AG09309 (cell line): ENCODE data around the gene EPB41L4A.
A peak's percentile ranks its signal among the peaks of the same experiment; 100 is the strongest.
"Not testable (repeated sequence)": the region's sequence is repeated elsewhere in the genome, so short reads cannot be mapped to it uniquely, and the experiment has no call there.

Experiments used
- DNase-seq: peaks from one replicate; pipeline ENCODE4 v3.0.0-alpha.2; 2010; ENCODE audit warnings: low read depth
- H3K4me3 ChIP-seq: 2 replicates; pipeline ENCODE4 v1.5.1; 2011; ENCODE audit warnings: mild to moderate bottlenecking, low read depth, low read length, moderate library complexity; ENCODE audit not compliant: control insufficient read depth
- TF ChIP-seq, protein P1 (sequence below): IDR thresholded peaks from 2 replicates; pipeline ENCODE4 v1.5.1; 2011; ENCODE audit warnings: mild to moderate bottlenecking, low read depth, low read length, inconsistent platforms; ENCODE audit not compliant: insufficient read depth, control insufficient read depth; ENCODE audit errors: missing control alignments

EPB41L4A gene, protein sequence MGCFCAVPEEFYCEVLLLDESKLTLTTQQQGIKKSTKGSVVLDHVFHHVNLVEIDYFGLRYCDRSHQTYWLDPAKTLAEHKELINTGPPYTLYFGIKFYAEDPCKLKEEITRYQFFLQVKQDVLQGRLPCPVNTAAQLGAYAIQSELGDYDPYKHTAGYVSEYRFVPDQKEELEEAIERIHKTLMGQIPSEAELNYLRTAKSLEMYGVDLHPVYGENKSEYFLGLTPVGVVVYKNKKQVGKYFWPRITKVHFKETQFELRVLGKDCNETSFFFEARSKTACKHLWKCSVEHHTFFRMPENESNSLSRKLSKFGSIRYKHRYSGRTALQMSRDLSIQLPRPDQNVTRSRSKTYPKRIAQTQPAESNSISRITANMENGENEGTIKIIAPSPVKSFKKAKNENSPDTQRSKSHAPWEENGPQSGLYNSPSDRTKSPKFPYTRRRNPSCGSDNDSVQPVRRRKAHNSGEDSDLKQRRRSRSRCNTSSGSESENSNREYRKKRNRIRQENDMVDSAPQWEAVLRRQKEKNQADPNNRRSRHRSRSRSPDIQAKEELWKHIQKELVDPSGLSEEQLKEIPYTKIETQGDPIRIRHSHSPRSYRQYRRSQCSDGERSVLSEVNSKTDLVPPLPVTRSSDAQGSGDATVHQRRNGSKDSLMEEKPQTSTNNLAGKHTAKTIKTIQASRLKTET

DNA sequence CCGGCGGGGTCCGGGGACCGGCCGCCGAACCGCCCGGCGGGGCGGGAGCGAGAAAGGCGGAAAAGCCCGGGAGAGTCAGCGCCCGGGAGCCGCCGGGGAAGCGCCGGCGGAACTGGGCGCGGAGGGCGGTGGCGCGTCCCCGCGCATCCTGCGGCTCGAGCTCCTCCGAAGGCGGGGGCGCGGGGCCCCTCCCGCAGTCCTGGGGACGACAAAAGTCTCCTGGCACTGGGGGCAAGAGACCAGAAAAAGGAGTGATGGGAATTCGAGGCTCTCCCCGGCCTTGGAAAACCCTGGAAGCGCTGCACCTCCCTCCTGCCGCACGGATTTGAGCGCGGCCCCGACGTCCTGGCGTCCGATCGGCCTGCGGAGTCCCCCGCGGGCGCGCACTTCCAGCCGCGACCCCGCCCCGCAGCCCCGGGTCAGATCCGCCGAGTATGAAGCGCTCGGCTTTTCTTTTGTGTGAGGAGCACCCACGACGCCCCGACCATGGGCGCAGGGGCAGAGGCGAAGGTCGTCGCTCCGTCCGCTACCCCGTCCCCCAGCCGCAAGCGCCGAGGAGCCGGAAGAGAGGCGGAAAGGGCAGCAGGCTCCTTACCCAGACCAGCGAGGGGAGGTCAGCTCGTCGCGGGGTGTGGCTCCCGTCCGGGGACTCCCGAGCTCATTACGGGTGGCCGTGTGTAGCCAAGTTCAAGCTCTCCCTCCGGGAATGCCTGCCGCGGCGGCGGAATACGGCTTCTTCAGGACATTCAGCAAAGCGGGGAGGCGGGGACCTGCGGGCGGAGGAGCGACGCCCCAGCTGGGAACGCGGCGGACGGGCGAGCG is at the start of gene EPB41L4A:
EPB41L4A (minus strand) TSS at position 114 of the 822 bp plus-strand sequence. CDS start 238 bp downstream, outside the sequence.
- H3K4me3 ChIP-seq, result peak within 1 kb of the TSS; percentile 35
- TF ChIP-seq, protein P1, sequence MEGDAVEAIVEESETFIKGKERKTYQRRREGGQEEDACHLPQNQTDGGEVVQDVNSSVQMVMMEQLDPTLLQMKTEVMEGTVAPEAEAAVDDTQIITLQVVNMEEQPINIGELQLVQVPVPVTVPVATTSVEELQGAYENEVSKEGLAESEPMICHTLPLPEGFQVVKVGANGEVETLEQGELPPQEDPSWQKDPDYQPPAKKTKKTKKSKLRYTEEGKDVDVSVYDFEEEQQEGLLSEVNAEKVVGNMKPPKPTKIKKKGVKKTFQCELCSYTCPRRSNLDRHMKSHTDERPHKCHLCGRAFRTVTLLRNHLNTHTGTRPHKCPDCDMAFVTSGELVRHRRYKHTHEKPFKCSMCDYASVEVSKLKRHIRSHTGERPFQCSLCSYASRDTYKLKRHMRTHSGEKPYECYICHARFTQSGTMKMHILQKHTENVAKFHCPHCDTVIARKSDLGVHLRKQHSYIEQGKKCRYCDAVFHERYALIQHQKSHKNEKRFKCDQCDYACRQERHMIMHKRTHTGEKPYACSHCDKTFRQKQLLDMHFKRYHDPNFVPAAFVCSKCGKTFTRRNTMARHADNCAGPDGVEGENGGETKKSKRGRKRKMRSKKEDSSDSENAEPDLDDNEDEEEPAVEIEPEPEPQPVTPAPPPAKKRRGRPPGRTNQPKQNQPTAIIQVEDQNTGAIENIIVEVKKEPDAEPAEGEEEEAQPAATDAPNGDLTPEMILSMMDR, result no peak
- no peak for DNase-seq

DNA sequence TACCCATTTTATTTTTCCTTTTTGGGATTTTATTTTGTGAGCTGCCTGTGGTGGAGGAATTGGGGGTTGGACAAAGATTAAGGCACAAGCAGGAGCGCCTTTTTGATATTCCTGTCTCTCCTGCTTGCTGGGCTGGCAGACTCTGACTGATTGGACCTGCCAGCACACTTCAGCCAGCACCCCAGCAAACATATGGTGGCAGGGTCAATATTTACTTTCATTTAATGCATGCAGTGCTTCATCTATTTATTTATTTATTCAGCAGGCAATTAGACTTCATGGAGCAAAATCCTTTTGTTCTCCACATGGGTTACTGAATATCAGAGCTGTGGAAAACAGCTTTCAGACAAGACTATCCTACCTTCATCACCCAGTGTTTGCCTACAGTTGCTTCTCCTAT is 48.4 kb upstream of the EPB41L4A start:
- no peak for DNase-seq
- no peak overlapping the region for H3K4me3 ChIP-seq
- TF ChIP-seq, protein P1, result no peak

DNA sequence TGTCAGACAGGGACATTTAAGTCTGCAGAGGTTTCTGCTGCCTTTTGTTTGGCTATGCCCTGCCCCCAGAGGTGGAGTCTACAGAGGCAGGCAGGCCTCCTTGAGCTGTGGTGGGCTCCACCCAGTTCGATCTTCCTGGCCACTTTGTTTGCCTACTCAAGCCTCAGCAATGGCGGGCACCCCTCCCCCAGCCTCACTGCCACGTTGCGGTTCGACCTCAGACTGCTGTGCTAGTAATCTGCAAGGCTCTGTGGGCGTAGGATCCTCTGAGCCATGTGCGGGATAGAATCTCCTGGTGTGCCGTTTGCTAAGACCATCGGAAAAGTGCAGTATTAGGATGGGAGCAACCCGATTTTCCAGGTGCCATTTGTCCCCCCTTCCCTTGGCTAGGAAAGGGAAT is 47.2 kb upstream of the EPB41L4A start:
- not testable (repeated sequence) for DNase-seq, H3K4me3 ChIP-seq

DNA sequence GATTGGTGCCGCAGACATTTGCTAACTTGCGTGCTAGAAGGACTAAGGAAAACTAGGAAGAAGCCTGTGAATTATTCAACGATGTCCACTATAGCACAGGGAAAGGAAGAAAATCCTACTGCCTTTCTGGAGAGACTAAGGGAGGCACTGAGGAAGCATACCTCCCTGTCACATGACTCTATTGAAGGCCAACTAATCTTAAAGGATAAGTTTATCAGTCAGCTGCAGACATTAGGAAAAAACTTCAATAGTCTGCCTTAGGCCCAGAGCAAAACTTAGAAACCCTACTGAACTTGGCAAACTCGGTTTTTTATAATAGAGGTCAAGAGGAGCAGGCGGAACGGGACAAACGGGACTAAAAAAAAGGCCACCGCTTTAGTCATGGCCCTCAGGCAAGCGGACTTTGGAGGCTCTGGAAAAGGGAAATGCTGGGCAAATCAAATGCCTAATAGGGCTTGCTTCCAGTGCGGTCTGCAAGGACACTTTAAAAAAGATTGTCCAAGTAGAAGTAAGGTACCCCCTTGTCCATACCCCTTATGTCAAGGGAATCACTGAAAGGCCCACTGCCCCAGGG is 28.2 kb upstream of the EPB41L4A start:
- not testable (repeated sequence) for H3K4me3 ChIP-seq, DNase-seq

DNA sequence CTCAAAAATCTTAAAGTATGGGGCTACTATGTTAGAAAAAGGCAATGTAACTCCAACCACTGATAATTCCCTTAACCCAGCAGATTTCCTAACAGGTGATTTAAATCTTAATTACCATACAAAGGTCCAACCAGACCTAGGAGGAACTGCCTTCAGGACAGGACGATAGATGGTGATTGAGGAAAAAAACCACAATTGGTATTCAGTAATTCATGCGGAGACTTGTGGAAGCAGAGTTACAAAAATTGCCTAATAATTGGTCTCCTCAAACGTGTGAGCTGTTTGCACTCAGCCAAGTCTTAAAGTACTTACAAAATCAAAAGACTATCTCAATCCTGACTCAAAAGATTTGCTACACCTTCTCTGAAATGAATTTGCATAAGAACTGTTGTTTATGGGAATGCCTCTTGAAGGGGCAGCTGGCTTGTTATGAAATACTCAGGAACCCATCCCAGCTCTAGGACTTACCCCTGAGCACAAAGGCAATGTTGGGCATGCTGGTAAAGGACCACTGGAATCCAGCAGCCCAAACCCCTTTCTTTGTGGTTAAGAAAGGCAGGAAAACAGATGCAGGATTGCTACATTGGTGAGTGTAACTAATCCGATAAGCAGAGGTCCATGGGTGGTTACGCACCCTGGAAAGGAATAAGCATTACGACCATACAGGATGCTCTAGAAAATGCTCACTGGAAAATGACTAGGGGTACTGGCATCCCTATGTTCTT is 26.7 kb upstream of the EPB41L4A start:
- TF ChIP-seq, protein P1, result no peak
- H3K4me3 ChIP-seq, result no peak overlapping the region
- DNase-seq, result no peak

DNA sequence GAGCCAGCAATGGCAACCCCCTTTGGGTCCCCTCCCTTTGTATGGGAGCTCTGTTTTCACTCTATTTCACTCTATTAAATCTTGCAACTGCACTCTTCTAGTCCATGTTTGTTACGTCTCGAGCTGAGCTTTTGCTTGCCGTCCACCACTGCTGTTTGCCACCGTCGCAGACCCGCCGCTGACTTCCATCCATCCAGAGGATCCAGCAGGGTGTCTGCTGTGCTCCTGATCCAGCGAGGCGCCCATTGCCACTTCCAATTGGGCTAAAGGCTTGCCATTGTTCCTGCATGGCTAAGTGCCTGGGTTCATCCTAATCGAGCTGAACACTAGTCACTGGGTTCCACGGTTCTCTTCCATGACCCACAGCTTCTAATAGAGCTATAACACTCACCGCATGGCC is 24.9 kb upstream of the EPB41L4A start:
- not testable (repeated sequence) for DNase-seq, H3K4me3 ChIP-seq

DNA sequence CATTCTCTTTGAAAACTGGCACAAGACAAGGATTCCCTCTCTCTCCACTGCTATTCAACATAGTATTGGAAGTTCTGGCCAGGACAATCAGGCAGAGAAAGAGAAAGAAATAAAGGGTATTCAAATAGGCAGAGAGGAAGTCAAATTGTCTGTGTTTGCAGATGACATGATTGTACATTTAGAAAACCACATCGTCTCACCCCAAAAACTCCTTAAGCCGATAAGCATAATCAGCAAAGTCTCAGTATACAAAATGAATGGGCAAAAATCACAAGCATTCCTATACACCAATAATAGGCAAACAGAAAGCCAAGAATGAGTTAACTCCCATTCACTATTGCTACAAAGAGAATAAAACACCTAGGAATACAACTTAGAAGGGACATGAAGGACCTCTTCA is 21.0 kb upstream of the EPB41L4A start:
- TF ChIP-seq, protein P1, result no peak
- H3K4me3 ChIP-seq, result no peak overlapping the region
- DNase-seq, result no peak
